Fibroblast of skin of right quadriceps (primary cell): Measurements from ENCODE around the gene SELENOV.

Experiments used
- DNase-seq: peaks from one replicate; pipeline ENCODE4 v3.0.0-alpha.2; 2013

Gene SELENOV

GRCh38 chr19:39524495-39524894, 9.6 kb downstream of the SELENOV start:
- DNase-seq, result no peak

DNA sequence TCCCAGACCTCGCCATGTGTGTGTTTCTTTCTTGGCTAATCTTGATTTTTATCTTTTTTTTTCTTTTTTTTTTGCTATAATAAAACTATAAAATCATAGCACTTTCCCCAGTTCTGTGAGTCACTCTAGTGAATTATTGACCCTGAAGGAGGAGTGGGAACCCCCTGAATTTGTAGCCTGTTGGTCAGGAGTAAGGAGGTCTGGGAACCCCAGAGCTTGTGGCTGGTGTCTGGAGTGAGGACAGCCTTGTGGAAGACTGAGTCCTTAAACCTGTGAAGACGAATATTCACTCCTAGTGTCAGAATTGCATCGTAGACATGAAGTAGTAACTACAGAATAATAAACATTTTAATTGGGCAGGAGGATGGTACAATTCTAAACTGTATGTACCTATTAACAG, 10.3 kb downstream of the SELENOV start:
- DNase-seq, result no peak

DNA sequence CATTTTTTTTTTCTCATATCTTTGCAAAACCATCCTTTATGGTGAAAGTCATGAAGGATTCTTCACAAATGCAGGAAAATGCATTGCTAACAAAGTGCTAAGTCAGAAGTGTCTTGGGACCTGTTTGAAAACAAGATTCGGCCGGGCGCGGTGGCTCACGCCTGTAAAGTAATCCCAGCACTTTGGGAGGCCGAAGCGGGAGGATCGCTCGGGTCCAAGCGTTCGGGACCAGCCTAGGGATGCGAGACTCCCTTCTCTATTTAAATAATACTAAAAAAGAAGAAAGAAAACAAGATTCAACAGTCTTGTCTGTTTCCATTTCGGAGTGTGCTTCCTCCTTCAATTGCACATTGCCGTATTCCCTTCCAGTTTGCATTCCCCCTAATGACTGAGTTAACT, 16.9 kb downstream of the SELENOV start:
- DNase-seq, result no peak

DNA sequence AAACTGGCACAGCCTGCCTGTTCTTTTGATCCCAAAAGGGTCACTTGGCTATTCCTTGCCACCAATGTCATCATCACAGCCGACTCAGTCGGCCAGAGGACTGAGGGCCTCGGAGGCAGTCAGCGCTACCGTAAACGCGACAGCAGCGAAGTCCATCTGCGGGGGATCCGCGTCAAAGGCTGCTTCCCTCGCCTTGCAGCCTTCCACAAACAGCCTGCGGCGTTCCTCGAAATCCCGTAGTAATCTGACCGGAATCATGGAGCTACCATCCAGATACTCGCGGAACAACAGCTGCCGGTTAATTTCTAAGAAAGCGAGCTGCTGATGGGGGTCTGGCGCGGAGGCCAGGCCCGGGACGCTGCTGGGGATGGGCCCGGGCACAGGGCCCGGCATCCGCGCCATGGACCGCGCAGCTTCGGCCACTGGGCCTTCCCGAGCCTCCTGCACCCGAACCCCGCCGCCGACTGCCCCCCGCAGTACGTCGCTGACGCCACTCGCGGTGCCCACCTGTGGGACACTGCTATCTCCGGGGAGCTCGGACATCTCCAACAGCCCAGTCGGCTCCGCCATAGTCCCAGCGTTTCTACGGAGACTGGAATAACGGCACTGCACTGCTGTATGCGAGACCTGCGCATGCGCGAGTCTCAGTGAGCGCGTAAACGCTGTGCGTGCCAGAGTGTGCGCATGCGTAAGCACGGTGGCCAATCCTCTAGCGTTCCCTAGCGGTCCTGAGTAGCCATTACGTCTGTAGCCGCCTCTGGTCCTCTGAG, 17.5 kb downstream of the SELENOV start, which contains the start of gene EID2B:
Gene EID2B (minus strand): TSS at position 620 of the 770 bp plus-strand sequence. CDS start 50 bp downstream, at position 570.
- peak; percentile 93 for DNase-seq

DNA sequence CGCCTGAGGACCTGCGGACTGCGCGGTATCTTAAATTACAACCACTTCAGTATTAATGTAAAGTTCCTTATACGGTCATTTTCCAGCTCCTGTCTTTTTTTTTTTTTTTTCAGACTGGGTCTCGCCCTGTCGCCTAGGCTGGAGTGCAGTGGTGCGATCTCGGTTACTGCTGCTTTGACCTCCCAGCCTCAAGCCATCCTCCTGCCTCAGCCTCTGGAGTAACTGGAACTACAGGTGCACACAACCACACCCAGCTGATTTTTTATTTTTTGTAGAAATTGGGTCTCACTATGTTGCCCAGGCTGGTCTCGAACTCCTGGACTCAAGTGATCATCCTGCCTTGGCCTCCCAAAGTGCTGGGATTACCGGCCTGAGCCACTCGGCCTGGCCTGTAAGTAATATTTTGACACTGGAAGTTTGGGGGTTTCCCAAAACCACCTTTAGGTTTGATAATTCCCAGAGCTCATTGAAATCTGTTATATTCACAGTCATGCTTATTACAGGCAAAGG, 18.1 kb downstream of the SELENOV start:
- DNase-seq, result no peak

- DNase-seq, result no peak
Observed at GRCh38 chr19:39533791-39534190, 18.9 kb downstream of the SELENOV start.

DNA sequence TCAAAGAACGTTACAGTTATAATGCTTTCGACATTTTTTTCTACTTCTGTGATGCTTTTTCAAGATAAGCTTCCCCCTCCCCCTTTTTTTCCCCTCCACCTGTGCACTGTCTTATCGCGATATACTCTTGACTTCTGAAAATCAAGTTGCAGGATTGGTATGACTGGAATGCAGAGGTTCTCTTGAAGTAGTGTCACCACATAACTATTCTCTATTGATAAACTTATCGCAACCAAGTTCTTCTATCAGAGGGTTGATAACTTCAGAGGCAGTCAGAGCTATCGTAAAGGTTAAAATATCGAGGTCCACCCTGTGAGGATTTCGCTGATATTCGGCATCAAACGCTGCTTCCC, 24.2 kb downstream of the SELENOV start:
- DNase-seq, result peak; percentile 45

GRCh38 chr19:39539518-39540332, 24.8 kb downstream of the SELENOV start, which contains the start of gene EID2:
Gene EID2, minus strand, starts transcription at chr19:39540161. Its CDS starts 82 bp downstream, at chr19:39540079.
- peak; percentile 90 for DNase-seq

DNA sequence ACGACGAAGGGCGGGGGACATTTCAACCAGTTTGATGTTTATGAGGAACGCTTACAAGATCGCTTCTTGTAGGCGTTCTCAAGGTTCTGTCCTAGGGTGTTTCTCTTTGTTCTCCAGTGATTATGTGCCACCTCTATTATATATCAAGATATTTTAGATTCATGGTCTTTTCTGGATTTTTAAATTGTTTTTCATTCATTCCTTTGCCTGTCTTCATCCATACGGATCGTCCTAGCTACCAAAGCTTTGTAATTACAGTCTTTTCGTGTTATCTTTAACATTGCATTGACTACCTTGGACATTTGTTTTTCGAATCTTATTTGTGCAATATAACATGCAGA, 25.4 kb downstream of the SELENOV start:
- DNase-seq, result no peak

DNA sequence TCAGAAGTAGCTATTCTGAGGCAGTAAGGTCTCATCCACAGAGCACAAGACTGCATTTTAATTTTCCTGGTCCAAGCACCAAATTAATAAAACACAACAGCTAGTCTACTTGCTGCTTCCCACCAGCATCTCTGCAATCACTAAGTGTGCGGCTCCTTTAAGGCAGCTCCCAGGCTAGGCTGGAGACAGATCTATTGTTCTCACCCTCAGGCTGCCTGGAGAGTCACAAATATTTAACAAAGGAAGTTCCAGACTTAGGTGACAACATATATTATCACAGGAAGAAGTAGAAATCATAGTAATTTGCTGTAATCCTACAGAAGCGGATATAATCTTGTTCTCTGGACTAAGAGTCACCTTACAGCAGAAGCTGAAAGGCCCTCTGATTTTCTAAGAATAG, 27.3 kb downstream of the SELENOV start:
- DNase-seq, result no peak

GRCh38 chr19:39543477-39543857, 28.5 kb downstream of the SELENOV start:
- no peak for DNase-seq

DNA sequence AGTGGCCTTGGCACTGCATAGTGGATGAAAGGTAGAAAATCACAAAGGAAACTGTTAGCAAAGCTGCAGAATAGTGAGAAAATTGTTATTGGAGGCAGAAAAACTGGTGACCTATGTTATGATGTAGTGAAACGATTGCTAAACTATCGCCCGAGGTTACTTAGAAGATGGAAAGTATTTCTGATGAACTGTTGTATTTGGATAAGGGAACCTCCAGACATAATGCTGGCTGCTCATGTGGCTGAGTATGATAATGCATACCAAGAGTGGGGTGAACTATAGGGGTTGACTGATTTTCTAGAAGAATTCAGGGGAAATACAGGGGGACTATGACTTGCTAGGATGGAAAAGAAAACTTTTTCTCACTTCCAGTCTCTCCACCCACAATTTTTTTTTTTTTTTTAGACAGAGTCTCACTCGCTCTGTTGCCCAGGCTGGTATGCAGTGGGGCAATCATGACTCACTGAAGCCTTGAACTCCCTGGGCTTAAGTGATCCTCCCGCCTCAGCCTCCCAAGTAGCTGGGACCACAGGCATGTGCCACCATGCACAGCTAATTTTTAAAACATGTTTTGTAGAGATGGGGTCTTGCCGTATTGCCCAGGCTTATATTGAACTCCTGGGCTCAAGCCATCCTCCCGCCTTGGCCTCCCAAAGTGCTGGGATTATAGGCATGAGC, 29.4 kb downstream of the SELENOV start:
- DNase-seq, result peak; percentile 41

GRCh38 chr19:39544911-39545310, 30.0 kb downstream of the SELENOV start:
- no peak for DNase-seq

DNA sequence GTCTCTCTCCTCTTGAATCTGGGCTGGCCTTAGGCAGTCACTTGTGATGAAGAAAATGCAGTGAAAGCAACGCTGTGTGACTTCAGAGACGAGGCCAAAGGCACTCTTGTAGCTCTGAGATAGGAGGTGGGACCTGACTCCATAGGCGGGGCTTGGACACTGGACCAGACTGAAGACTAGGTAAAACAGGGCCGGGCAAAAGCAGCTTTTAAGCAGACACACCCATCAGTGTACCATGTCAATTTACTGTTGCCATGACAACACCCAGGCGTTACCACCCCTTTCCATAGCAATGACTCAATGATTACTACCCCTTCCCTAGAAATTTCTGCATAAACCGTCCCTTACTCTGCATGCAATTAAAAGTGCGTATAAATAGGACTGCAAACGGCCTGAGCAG, 31.7 kb downstream of the SELENOV start:
- DNase-seq, result no peak

DNA sequence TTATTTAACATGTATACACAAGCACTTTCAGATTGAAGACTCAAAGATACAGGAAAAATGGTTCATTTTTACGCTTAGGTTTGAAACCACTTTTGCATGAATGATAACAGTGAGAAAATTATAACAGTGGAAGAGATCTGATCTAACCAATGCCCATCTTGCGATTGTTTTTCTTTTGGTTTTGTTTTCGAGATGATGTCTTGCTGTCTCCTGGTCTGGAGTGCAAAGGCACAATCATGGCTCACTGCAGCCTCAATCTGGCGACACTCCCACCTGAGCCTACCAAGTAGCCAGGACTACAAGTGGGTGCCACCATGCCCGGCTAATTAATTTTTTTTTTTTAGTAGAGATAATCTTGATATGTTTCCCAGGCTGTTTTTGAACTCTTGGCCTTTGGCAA, 35.3 kb downstream of the SELENOV start:
- no peak for DNase-seq

DNA sequence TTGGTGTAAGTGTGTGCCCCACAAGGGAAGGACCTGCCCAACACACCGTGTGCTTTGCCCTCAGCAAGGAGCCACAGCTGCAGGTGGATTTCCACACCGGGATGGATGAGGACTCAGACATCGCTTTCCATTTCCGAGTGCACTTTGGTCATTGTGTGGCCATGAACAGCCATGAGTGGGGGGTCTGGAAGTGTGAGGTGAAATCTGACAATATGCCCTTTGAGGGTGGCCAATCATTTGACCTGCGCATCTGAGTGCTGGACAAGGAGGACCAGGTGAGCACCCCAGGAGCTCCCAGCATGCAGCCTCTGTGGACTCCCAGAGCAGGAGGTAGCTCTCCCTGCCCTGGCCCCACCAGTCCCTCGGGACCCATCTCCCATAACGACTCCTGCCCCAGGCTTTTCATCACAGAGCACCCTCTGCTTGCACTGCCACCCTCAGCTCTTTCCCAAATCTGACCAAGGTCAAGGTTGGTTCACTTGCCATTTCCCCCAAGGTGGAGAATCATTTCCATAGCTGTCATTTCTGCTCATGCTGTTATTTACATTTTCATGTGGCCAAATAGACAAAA, 38.2 kb downstream of the SELENOV start:
- DNase-seq, result no peak

- no peak for DNase-seq
Observed at GRCh38 chr19:39554701-39555311, 39.9 kb downstream of the SELENOV start.

DNA sequence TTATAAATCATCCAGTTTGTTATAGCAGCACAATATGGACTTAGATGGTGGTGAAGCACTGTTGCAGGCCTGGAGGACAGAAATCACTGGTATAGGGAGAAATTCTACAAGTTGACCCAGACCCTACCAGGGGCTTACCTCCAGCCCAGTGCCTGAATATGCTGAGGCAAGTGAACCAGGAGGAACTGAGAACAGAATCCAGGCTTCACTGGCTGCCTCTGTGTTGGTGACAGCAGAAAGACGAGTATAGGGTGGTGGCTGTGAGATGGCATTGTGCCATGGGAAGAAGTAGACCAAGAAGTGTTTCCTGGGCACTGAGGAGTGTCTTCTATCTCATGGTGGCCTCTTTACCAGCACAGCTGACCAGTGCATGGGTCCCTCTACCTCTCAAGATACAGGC, 40.9 kb downstream of the SELENOV start:
- DNase-seq, result no peak

DNA sequence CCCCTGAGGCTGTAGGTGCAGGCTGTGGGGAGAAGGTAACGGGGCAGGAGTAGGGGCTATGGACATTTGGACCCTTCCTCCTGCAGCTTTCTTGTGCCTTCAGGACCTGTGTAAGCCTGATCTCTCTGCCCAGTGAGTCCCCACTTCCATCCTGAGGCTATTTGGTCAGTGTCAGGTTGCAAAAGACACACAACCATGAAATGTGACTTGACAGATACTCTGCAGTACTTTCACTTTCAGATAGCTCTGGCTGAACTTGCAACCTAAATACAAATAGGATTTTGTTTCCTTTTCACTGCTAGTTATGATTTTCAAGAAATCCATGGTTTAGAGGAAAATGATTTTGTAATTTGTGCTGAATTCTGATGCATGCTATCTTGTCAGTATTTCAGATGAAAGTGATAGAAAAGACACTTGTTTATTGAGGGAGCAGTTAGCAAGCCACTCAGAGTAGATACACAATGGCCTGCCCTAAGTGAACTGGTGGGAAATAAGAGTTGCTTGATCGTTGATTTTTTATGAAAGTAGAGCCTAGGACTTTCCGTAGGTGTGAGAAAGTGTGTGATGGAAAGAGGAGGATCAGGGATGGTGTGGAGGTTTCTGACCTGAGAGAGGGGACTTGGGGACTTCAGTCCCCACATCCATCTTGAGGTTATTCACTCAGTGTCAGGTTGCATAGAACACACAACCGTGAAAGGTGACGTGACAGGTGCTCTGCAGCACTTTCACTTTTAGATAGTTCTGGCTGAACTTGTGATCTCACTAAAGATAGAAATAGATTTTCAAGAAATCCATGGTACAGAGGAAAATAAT, 43.1 kb downstream of the SELENOV start:
- DNase-seq, result no peak

GRCh38 chr19:39558624-39559117, 43.7 kb downstream of the SELENOV start:
- no peak for DNase-seq

DNA sequence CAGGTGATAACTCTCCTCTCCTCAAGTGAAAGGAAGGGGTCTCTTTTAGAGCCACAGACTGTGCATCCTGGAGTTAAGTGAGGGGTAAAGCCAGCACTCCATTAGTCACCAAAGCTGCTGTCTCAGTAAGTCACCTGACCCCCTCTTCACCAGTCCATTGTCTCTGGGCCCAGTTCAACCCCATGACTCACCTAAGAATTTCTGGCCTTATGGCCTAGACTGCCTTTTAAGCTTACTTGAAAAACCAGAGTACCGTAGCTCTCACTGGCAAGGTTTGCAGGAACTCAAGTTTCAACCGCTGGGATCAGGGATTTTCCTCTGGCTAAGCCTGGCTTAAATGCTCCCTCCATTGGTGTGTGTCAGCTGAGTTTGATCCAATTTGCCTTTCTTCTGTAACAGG, 48.5 kb downstream of the SELENOV start:
- DNase-seq, result no peak

DNA sequence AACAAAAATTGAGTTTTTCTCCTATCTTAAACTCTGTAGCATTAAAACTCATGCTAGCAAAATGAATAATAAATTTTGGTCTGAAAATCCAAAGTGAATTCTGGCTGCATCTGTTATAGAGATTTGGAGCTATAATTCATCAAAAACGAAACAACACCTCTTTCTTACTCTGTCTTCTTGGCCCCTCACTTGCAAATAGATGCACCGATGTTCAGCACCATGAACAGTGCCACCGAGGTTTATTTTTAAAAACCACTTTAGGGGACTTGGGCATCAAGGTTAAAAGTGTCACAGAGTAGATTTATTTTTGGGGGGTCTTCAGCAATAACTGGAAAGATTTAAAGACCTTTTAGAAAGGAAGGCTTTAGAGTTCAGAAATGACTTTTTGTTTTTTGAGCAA, 51.1 kb downstream of the SELENOV start:
- no peak for DNase-seq
